Activated B cell treated with CpG ODN at 0.5 μM for 24 hours (primary cell): Measurements from ENCODE around the gene SH2D3C. TPM values are rescaled to one million over a fixed set of nuclear protein-coding genes. Genes with fewer than 3 reads are reported as not detected.

Source experiments
- ATAC-seq: fragments of 200-7000 bp; cut with Tn5 transposase; one replicate; pipeline ENCODE4 v1.10.0; 2021; ENCODE audit warnings: low read depth, mild to moderate bottlenecking, moderate library complexity
- CTCF ChIA-PET: fragments of 350-600 bp; sonication (Branson Sonifier 250); formaldehyde crosslinking; loops from one replicate; lab custom pipeline; 2021; ENCODE audit warnings: antibody characterized with exemption; lab: Charles Lee
- POLR2A ChIA-PET: fragments of 350-600 bp; sonication (Branson Sonifier 250); formaldehyde crosslinking; loops from one replicate; lab custom pipeline; 2021; ENCODE audit warnings: antibody characterized with exemption; lab: Charles Lee
- DNase-seq: peaks from one replicate; pipeline ENCODE4 v3.0.0; 2022
- H3K27ac Mint-ChIP-seq: one replicate; pipeline ENCODE4 v1.8.0; 2020; ENCODE audit warnings: mixed read lengths
- H3K27me3 Mint-ChIP-seq: one replicate; pipeline ENCODE4 v1.8.0; 2021; ENCODE audit warnings: mixed read lengths
- H3K36me3 Mint-ChIP-seq: one replicate; pipeline ENCODE4 v1.8.0; 2021; ENCODE audit warnings: low read depth, mixed read lengths
- H3K4me1 Mint-ChIP-seq: one replicate; pipeline ENCODE4 v1.8.0; 2021; ENCODE audit warnings: mixed read lengths
- H3K4me3 Mint-ChIP-seq: one replicate; pipeline ENCODE4 v1.8.0; 2020; ENCODE audit warnings: mild to moderate bottlenecking, mixed read lengths
- H3K9me3 Mint-ChIP-seq: one replicate; pipeline ENCODE4 v1.8.0; 2020; ENCODE audit warnings: mixed read lengths
- intact Hi-C: fragments of 100-400 bp; cut with micrococcal nuclease; formaldehyde crosslinking; loops from one replicate; pipeline ENCODE4 v1.15.1; 2024
- total RNA-seq: library from RNA; stranded (reverse); gene quantifications from 2 replicates; pipeline ENCODE4 v1.2.3, GENCODE V29; 2022
- TF ChIP-seq, protein P1 (sequence below): fragments of 200-600 bp; IDR thresholded peaks from one replicate; pipeline ENCODE4 v1.8.0; 2022; ENCODE audit warnings: antibody characterized with exemption, mild to moderate bottlenecking

SH2D3C gene
- total RNA-seq, 1 donor from 2014 or later: 51.8 TPM

GRCh38 chr9:127710204-127710783 is 68.2 kb downstream of the SH2D3C start:
- CTCF ChIA-PET: no interaction called here
- TF ChIP-seq, protein P1, sequence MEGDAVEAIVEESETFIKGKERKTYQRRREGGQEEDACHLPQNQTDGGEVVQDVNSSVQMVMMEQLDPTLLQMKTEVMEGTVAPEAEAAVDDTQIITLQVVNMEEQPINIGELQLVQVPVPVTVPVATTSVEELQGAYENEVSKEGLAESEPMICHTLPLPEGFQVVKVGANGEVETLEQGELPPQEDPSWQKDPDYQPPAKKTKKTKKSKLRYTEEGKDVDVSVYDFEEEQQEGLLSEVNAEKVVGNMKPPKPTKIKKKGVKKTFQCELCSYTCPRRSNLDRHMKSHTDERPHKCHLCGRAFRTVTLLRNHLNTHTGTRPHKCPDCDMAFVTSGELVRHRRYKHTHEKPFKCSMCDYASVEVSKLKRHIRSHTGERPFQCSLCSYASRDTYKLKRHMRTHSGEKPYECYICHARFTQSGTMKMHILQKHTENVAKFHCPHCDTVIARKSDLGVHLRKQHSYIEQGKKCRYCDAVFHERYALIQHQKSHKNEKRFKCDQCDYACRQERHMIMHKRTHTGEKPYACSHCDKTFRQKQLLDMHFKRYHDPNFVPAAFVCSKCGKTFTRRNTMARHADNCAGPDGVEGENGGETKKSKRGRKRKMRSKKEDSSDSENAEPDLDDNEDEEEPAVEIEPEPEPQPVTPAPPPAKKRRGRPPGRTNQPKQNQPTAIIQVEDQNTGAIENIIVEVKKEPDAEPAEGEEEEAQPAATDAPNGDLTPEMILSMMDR: no peak
- intact Hi-C loops: no loop called here
- Mint-ChIP-seq H3K27ac (no peak overlapping the region), H3K4me3 (no peak overlapping the region), H3K27me3 (no peaks in the 10 kb centered on the region), H3K36me3 (no peaks in the 10 kb centered on the region), H3K9me3 (peaks cover 2% of the 10 kb centered on the region), H3K4me1 (peaks cover 13% of the 10 kb centered on the region)
- POLR2A ChIA-PET: interaction anchor here (0.5 kb wide), 1 partner anchor 34 kb away, joined by 6 read pairs; no protein-coding TSS in a partner anchor
- no peak for ATAC-seq
- no peak for DNase-seq

DNA sequence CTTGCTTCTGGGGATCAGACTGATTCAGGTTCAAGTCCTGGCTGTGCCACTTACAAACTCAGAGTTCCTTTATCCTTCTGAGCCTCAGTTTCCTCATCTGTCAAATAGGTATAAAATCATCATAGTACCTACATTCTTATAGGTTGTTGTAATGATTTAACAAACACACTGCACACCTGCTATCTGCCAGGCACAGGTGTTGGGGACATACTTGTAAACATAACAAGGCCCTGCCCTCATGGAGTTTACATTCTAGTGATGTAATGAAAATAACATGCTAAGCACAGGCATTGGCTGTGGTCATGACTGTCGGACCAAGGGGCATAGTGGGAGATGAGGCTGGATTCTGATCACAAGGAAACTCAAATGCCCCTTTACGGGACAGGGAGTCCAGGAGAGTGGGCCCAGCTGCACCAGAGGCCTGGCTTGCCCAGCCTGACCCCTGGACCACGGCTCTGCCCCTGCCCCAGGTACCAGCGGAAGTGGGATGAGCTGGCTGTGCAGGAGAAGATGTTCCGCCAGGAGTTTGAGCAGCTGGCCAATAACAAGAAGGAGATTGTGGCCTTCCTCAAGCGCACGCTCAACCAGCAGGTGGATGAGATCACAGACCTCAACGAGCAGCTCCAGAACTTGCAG is 69.4 kb downstream of the SH2D3C start:
- intact Hi-C loops: no loop called here
- peaks cover 2% of the 10 kb centered on the region for H3K9me3 Mint-ChIP-seq
- no peak for DNase-seq
- H3K4me1 Mint-ChIP-seq: peaks cover 9% of the 10 kb centered on the region
- ATAC-seq: no peak
- no peaks in the 10 kb centered on the region for H3K27me3 Mint-ChIP-seq
- ChIA-PET CTCF (no interaction called here), POLR2A (no interaction called here)
- H3K4me3 Mint-ChIP-seq: no peak overlapping the region
- no peak overlapping the region for H3K27ac Mint-ChIP-seq
- H3K36me3 Mint-ChIP-seq: no peaks in the 10 kb centered on the region
- TF ChIP-seq, protein P1: no peak

DNA sequence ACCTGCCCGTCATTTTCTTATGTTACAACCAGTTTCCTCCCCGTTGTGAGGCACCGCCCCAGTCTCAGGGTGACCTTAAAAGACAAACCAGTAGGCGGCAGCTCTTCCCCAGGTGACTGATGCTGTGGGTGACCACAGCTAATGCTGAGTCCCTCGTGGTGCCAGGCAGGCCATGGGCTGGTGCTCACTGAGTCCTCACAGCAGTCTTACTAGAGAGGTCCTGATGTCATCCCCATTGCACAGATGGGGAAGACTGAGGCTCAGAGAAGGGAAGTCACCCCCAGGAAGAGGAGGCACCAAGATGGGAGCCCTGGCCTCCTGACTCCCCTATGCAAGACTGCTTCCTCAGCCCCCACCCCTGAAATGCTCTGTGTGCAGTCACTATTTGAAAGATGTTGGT is 70.7 kb downstream of the SH2D3C start:
- Mint-ChIP-seq H3K27ac (no peak overlapping the region), H3K27me3 (no peaks in the 10 kb centered on the region), H3K36me3 (no peaks in the 10 kb centered on the region), H3K9me3 (peaks cover 2% of the 10 kb centered on the region), H3K4me1 (peaks cover 9% of the 10 kb centered on the region), H3K4me3 (no peak overlapping the region)
- DNase-seq: no peak
- ChIA-PET POLR2A (no interaction called here), CTCF (no interaction called here)
- TF ChIP-seq, protein P1: no peak
- intact Hi-C loops: no loop called here
- ATAC-seq: peak; percentile 45

- H3K4me3 Mint-ChIP-seq: no peak within 1 kb of the TSS
- H3K4me1 Mint-ChIP-seq: peaks cover 9% of the 10 kb centered on the region
- ATAC-seq: no peak
- H3K27ac Mint-ChIP-seq: no peak within 1 kb of the TSS
- ChIA-PET POLR2A (interaction anchor here (0.5 to 0.7 kb wide), 2 partner anchors 9 to 210 kb away, joined by 3 to 5 read pairs; partner anchors contain the start of genes PTRH1, ST6GALNAC4 and TTC16), CTCF (interaction anchor here (1.1 kb wide), 1 partner anchor 28 kb away, joined by 3 read pairs; the partner anchor contains the start of gene TOR2A)
- no peaks in the 10 kb centered on the region for H3K27me3 Mint-ChIP-seq
- no peaks in the 10 kb centered on the region for H3K36me3 Mint-ChIP-seq
- H3K9me3 Mint-ChIP-seq: peaks cover 2% of the 10 kb centered on the region
- no peak for DNase-seq
- TF ChIP-seq, protein P1: no peak
- intact Hi-C loops: no loop called here
Observed at GRCh38 chr9:127706836-127707241, 71.6 kb downstream of the SH2D3C start, which contains the start of gene CFAP157. Gene CFAP157 (plus strand): TSS chr9:127706988. CDS start chr9:127707032, 44 bp downstream.
